Measurements from ENCODE around the gene SEPTIN10. TPM values are rescaled to one million over a fixed set of nuclear protein-coding genes. Genes with fewer than 3 reads are reported as not detected.

Gene SEPTIN10
- total and polyA plus RNA-seq, 7 donors, result 36.1 to 178 (median 122) TPM

- no peak for DNase-seq
- H3K36me3 ChIP-seq, result peaks cover 0 to 9% (median 0%) of the 10 kb centered on the region in 4 donors
- H3K4me1 ChIP-seq, result peaks cover 0 to 8% (median 0%) of the 10 kb centered on the region in 4 donors
- 42 to 77% methylated on average over 7 of the region's 7 CpGs for WGBS, 2 donors
- H3K9me3 ChIP-seq, result no peaks in the 10 kb centered on the region
- TF ChIP-seq POLR2A (IDR thresholded peaks at IDR 0.05) (no peak), CTCF (IDR thresholded peaks at IDR 0.05) (no peak), POLR2AphosphoS5 (IDR thresholded peaks at IDR 0.05) (no peak), EP300 (IDR thresholded peaks at IDR 0.05) (no peak)
- intact Hi-C loops (cut with DNase I), result no loop called here
- H3K4me3 ChIP-seq, result no peak overlapping the region
- no peak overlapping the region for H3K27ac ChIP-seq
- no peaks in the 10 kb centered on the region for H3K27me3 ChIP-seq
Measured at GRCh38 chr2:109507217-109507616, 106.5 kb downstream of the SEPTIN10 start.

DNA sequence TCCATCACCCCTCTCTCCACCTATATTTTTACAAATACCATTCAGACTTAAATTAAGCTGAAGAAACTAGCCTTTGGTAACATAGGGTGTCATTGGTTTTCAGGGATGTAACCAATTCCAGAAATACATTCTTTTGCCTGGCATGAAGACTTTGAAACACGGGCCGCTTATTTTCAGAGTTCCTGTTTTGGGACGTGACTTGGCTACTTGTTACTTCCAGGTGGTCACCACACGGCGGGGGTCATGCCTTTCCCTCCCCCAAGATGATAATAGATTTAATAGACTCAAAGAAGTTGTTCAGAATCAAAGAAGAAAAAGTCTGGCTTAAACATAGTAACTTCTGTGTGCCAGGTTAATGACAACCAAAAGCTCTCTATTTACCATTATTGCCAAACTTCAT, 110.6 kb downstream of the SEPTIN10 start:
- no peak overlapping the region for H3K4me3 ChIP-seq
- H3K27me3 ChIP-seq, result no peaks in the 10 kb centered on the region
- peaks cover 0 to 6% (median under 1%) of the 10 kb centered on the region in 4 donors for H3K4me1 ChIP-seq
- H3K27ac ChIP-seq, result no peak overlapping the region
- no peaks in the 10 kb centered on the region for H3K9me3 ChIP-seq
- intact Hi-C loops (cut with DNase I), result no loop called here
- H3K36me3 ChIP-seq, result peaks cover 0 to 15% (median 0%) of the 10 kb centered on the region in 4 donors
- WGBS, 2 donors, result 57 to 82% methylated on average over 5 of the region's 5 CpGs
- DNase-seq, result no peak
- TF ChIP-seq POLR2AphosphoS5 (IDR thresholded peaks at IDR 0.05) (no peak), CTCF (IDR thresholded peaks at IDR 0.05) (no peak), EP300 (IDR thresholded peaks at IDR 0.05) (no peak), POLR2A (IDR thresholded peaks at IDR 0.05) (no peak)

GRCh38 chr2:109501461-109501860, 112.3 kb downstream of the SEPTIN10 start:
- Histone ChIP-seq H3K36me3 (peaks cover 0 to 15% (median 0%) of the 10 kb centered on the region in 4 donors), H3K27me3 (no peaks in the 10 kb centered on the region), H3K4me3 (no peak overlapping the region), H3K27ac (no peak overlapping the region), H3K9me3 (no peaks in the 10 kb centered on the region), H3K4me1 (peaks cover 0 to 13% (median 3%) of the 10 kb centered on the region in 4 donors)
- no peak for DNase-seq
- TF ChIP-seq EP300 (IDR thresholded peaks at IDR 0.05) (no peak), CTCF (IDR thresholded peaks at IDR 0.05) (no peak), POLR2AphosphoS5 (IDR thresholded peaks at IDR 0.05) (no peak), POLR2A (IDR thresholded peaks at IDR 0.05) (no peak)
- intact Hi-C loops (cut with DNase I), result no loop called here
- 92 to 93% methylated on average over 21 of the region's 21 CpGs for whole genome bisulfite sequencing, 2 donors

DNA sequence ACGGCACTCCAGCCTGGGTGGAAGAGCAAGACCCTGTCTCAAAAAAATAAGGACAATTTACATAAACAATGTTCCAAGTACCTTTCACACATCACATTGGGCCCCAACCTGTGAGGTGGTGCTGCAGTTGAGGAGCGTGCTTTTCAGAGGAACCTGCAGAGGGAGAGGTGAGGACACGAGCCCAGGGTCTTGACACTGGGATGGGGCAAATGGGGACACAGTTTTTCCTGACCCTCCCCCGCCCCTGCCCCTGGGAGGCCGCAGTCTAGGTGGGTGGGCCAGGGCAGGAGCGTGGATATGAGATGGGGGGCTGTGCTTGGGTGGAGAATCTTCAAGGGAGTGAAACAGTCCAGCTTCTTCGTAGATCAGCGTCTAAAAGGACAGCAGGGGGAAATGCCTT, 112.9 kb downstream of the SEPTIN10 start:
- DNase-seq, result no peak
- Histone ChIP-seq H3K9me3 (no peaks in the 10 kb centered on the region), H3K4me1 (peaks cover 0 to 13% (median 3%) of the 10 kb centered on the region in 4 donors), H3K36me3 (peaks cover 0 to 15% (median 0%) of the 10 kb centered on the region in 4 donors), H3K27me3 (no peaks in the 10 kb centered on the region), H3K27ac (no peak overlapping the region), H3K4me3 (no peak overlapping the region)
- intact Hi-C loops (cut with DNase I), result no loop called here
- TF ChIP-seq POLR2AphosphoS5 (IDR thresholded peaks at IDR 0.05) (no peak), POLR2A (IDR thresholded peaks at IDR 0.05) (no peak), EP300 (IDR thresholded peaks at IDR 0.05) (no peak), CTCF (IDR thresholded peaks at IDR 0.05) (no peak)
- WGBS, 2 donors, result 94% methylated on average over 8 of the region's 8 CpGs

- Histone ChIP-seq H3K36me3 (peaks cover 0 to 19% (median 0%) of the 10 kb centered on the region in 4 donors), H3K27me3 (no peaks in the 10 kb centered on the region), H3K27ac (no peak overlapping the region), H3K9me3 (no peaks in the 10 kb centered on the region), H3K4me1 (peaks cover 0 to 13% (median 3%) of the 10 kb centered on the region in 4 donors), H3K4me3 (no peak overlapping the region)
- TF ChIP-seq POLR2A (IDR thresholded peaks at IDR 0.05) (no peak), CTCF (IDR thresholded peaks at IDR 0.05) (no peak), EP300 (IDR thresholded peaks at IDR 0.05) (no peak), POLR2AphosphoS5 (IDR thresholded peaks at IDR 0.05) (no peak)
- intact Hi-C loops (cut with DNase I), result no loop called here
- no peak for DNase-seq
- WGBS, 2 donors, result 14 to 34% methylated on average over 5 of the region's 5 CpGs
Measured at GRCh38 chr2:109499566-109499965, 114.2 kb downstream of the SEPTIN10 start.

All from sigmoid colon (tissue), 7 donors.